Osteocyte (in vitro differentiated cells): ENCODE measurements around the gene RAB35. TPM values are rescaled to one million over a fixed set of nuclear protein-coding genes. Genes with fewer than 3 reads are reported as not detected.

Experiments used
- DNase-seq: peaks from one replicate; pipeline ENCODE4 v3.0.0; 2021; ENCODE audit warnings: mixed read lengths; ENCODE audit not compliant: unreplicated experiment; ENCODE audit errors: extremely low spot score
- H3K27ac Mint-ChIP-seq: one replicate; pipeline ENCODE4 v1.8.0; 2021; ENCODE audit warnings: mild to moderate bottlenecking, mixed read lengths; ENCODE audit not compliant: unreplicated experiment
- H3K27me3 Mint-ChIP-seq: one replicate; pipeline ENCODE4 v1.8.0; 2021; ENCODE audit warnings: mixed read lengths; ENCODE audit not compliant: unreplicated experiment
- H3K36me3 Mint-ChIP-seq: one replicate; pipeline ENCODE4 v1.8.0; 2021; ENCODE audit warnings: mixed read lengths; ENCODE audit not compliant: unreplicated experiment
- H3K4me1 Mint-ChIP-seq: one replicate; pipeline ENCODE4 v1.8.0; 2021; ENCODE audit warnings: mixed read lengths; ENCODE audit not compliant: unreplicated experiment
- H3K4me3 Mint-ChIP-seq: one replicate; pipeline ENCODE4 v1.8.0; 2021; ENCODE audit warnings: mild to moderate bottlenecking, moderate library complexity, mixed read lengths; ENCODE audit not compliant: unreplicated experiment
- H3K9me3 Mint-ChIP-seq: one replicate; pipeline ENCODE4 v1.8.0; 2021; ENCODE audit warnings: mixed read lengths; ENCODE audit not compliant: unreplicated experiment
- total RNA-seq: library from RNA; stranded (reverse); gene quantifications from 2 replicates; pipeline ENCODE4 v1.2.1, GENCODE V29; 2021
- TF ChIP-seq, protein P1 (sequence below): fragments of 200-600 bp; sonication (generic); IDR thresholded peaks from 2 replicates; pipeline ENCODE4 v1.5.0; 2021; ENCODE audit warnings: antibody characterized with exemption, mild to moderate bottlenecking, moderate library complexity

Gene RAB35
- total RNA-seq, 1 donor from 2014 or later = 47.1 TPM

DNA sequence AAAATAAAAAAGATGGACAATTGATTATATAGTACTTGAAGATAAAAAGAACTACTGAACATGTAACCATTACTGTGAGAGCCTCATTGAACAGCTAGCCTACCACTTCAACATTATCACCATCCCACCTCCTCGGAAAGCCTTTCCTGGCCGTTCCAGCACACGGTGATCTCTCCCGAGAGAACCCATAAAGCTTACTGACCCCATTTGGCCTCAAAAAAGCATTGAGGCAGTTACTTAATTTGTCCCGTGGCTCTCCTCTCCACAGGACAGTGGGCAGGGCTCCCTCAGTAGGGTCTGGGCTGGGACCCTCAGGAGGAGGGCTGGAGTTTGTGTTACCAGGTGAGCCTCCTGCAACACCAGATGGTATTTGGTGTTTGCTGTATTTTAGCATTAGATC is 55.8 kb downstream of the RAB35 start:
- TF ChIP-seq, protein P1, sequence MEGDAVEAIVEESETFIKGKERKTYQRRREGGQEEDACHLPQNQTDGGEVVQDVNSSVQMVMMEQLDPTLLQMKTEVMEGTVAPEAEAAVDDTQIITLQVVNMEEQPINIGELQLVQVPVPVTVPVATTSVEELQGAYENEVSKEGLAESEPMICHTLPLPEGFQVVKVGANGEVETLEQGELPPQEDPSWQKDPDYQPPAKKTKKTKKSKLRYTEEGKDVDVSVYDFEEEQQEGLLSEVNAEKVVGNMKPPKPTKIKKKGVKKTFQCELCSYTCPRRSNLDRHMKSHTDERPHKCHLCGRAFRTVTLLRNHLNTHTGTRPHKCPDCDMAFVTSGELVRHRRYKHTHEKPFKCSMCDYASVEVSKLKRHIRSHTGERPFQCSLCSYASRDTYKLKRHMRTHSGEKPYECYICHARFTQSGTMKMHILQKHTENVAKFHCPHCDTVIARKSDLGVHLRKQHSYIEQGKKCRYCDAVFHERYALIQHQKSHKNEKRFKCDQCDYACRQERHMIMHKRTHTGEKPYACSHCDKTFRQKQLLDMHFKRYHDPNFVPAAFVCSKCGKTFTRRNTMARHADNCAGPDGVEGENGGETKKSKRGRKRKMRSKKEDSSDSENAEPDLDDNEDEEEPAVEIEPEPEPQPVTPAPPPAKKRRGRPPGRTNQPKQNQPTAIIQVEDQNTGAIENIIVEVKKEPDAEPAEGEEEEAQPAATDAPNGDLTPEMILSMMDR = no peak
- no peak for DNase-seq
- no peak overlapping the region for H3K4me3 Mint-ChIP-seq
- no peaks in the 10 kb centered on the region for H3K36me3 Mint-ChIP-seq
- H3K4me1 Mint-ChIP-seq = no peaks in the 10 kb centered on the region
- no peak overlapping the region for H3K27ac Mint-ChIP-seq
- peaks cover 60% of the 10 kb centered on the region for H3K27me3 Mint-ChIP-seq
- no peaks in the 10 kb centered on the region for H3K9me3 Mint-ChIP-seq

DNA sequence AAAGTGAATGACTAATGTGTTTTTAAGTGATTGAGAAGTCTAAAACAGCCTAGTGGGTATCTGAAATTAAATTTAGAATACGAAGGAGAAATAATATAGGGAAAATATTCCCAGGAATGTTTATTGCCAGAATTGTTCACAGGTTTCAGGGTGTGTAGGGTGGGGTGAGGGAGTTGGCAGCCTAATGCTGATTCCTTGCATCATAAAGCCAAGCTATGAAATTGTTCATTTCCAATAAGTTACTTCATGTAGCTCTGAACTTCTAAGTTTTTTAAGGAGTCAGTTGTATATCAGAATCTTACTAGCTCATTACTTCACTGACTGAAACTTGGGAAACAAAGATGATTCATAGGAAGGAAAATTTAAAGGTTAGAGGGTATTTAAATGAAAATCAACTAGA is 56.4 kb downstream of the RAB35 start:
- TF ChIP-seq, protein P1 = no peak
- Mint-ChIP-seq H3K4me3 (no peak overlapping the region), H3K27ac (no peak overlapping the region), H3K4me1 (no peaks in the 10 kb centered on the region), H3K9me3 (no peaks in the 10 kb centered on the region), H3K27me3 (peaks cover 61% of the 10 kb centered on the region), H3K36me3 (no peaks in the 10 kb centered on the region)
- DNase-seq = no peak

DNA sequence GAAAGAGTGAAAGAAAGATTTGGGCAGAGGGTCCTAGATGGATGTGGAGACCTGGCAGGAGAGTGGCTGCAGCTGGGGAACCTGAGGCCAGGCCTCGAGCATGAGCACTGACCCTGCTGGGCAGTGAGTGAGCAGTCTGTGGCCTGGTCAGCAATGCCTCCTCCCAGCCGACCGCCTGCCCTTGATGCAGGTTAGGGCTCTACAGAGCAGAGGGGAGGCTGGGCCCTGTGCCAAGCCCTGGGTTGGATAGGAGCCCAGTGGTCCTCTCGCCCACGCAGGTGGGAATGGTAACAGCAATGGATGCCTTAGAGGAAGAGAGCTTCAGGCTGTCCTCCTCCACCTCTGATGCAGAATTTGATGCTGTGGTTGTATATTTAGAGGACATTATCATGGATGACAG is 59.8 kb downstream of the RAB35 start:
- H3K36me3 Mint-ChIP-seq = no peaks in the 10 kb centered on the region
- no peak overlapping the region for H3K4me3 Mint-ChIP-seq
- H3K9me3 Mint-ChIP-seq = peaks cover 3% of the 10 kb centered on the region
- H3K27me3 Mint-ChIP-seq = peaks cover 33% of the 10 kb centered on the region
- H3K27ac Mint-ChIP-seq = no peak overlapping the region
- no peak for DNase-seq
- H3K4me1 Mint-ChIP-seq = no peaks in the 10 kb centered on the region
- TF ChIP-seq, protein P1 = no peak

DNA sequence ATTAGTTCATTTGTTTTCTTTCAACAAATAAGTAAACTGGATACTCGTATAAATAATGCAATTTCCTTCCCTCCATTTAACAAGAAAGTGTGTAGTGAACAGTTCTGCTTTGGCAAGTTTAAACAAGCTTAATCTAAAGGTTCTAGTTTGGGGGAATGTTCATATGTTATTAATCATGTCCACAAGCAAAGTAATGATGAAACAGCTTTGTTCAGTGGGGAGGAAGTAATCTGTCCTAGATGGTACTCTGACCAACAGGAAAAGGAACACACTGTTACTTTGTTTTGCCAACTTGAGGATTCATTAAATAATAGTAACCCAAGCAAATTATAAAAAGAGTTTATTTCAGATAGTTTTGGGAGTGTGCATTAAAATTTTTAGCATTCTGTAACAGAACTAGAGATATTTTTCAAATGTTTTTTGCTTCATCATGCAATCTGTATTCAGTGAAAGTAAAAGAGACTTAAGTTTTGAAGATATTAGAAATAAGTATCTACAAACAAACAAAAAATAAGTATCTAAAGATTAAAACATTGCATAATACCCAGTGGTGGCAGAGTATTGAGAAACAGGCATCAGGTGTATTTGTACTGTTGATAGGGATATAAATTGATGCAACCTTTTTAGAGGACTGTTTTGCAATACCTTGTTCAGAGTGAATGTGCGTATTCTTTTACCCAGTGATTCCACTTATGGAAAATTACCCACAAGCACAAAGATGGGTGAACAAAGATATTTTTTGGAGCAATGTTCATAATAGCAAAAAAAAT is 61.1 kb downstream of the RAB35 start:
- Mint-ChIP-seq H3K4me3 (no peak overlapping the region), H3K9me3 (peaks cover 3% of the 10 kb centered on the region), H3K4me1 (no peaks in the 10 kb centered on the region), H3K27me3 (peaks cover 24% of the 10 kb centered on the region), H3K27ac (no peak overlapping the region), H3K36me3 (no peaks in the 10 kb centered on the region)
- no peak for DNase-seq
- TF ChIP-seq, protein P1 = no peak

DNA sequence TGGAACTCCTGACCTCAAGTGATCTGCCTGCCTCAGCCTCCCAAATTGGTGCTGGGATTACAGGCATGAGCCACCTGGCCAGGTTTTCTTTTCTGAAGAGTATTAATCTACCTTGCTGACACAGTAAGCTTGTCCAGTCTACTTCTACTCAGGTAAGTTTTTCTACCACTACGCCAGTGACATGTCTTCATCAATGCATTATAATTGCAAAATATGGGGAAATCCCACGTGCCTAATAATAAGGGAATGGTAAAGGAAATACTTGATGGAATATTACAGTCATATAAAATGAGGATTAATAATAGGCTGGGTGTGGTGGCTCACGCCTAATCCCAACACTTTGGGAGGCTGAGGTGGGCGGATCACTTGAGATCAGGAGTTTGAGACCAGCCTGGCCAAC is 62.3 kb downstream of the RAB35 start:
- peaks cover 3% of the 10 kb centered on the region for H3K9me3 Mint-ChIP-seq
- TF ChIP-seq, protein P1 = no peak
- no peak overlapping the region for H3K27ac Mint-ChIP-seq
- no peaks in the 10 kb centered on the region for H3K4me1 Mint-ChIP-seq
- H3K27me3 Mint-ChIP-seq = peaks cover 26% of the 10 kb centered on the region
- H3K4me3 Mint-ChIP-seq = no peak overlapping the region
- DNase-seq = no peak
- H3K36me3 Mint-ChIP-seq = no peaks in the 10 kb centered on the region
